HCT116 (cell line): Measurements from ENCODE around the gene ACER3. TPM values are rescaled to one million over a fixed set of nuclear protein-coding genes. Genes with fewer than 3 reads are reported as not detected.

Source experiments
- ATAC-seq: fragments of 200-7000 bp; cut with Tn5 transposase; 2 replicates; pipeline ENCODE4 v1.9.1; 2020; ENCODE audit warnings: mild to moderate bottlenecking, moderate library complexity
- BruUV-seq: library from RNA; stranded (reverse); fragments of 400-500 nt; replicated peaks from 2 replicates; lab custom pipeline; 2021; lab: Mats Ljungman, UMichigan
- CTCF ChIA-PET: fragments of 300-600 bp; sonication (Branson Sonifier 250); formaldehyde crosslinking; loops from one replicate; lab custom pipeline; 2021; ENCODE audit warnings: antibody characterized with exemption; lab: Charles Lee
- POLR2A ChIA-PET: fragments of 300-600, 350-600 bp; sonication (Branson Sonifier 250); formaldehyde crosslinking; loops from one replicate; lab custom pipeline; 2021; ENCODE audit warnings: antibody characterized with exemption; lab: Charles Lee
- RAD21 ChIA-PET, 2 experiments: fragments of 300-600 bp; sonication (Branson Sonifier 250); formaldehyde crosslinking; loops; one replicate each; lab custom pipeline; 2023; ENCODE audit warnings: low total read pairs in 2 of 2; ENCODE audit not compliant: uncharacterized antibody in 2 of 2, unreplicated experiment in 2 of 2, low non-redundant PET in 1 of 2; lab: Charles Lee
- DNase-seq: peaks from one replicate; pipeline ENCODE4 v3.0.0-alpha.2; 2010; ENCODE audit warnings: low read depth, low spot score
- H2AFZ ChIP-seq: fragments of 200-600 bp; shearing (Covaris generic), sonication (generic); 2 replicates; pipeline ENCODE4 v1.6.1; 2017; ENCODE audit warnings: low read depth, mixed run types, mixed read lengths, antibody characterized with exemption, low read length; ENCODE audit not compliant: poor library complexity, severe bottlenecking
- H3K27ac ChIP-seq: 2 replicates; pipeline ENCODE4 v1.5.1; 2012; ENCODE audit warnings: low read depth, low read length
- H3K27me3 ChIP-seq: fragments of 200-600 bp; sonication (generic); 2 replicates; pipeline ENCODE4 v1.6.1; 2016; ENCODE audit warnings: mixed run types, low read length, mixed read lengths; ENCODE audit not compliant: insufficient read depth
- H3K36me3 ChIP-seq, 2 experiments: fragments of 200-500 bp in 1 of 2; fragments of 200-600 bp in 1 of 2; sonication (Bioruptor generic) in 1 of 2; sonication (generic) in 1 of 2; 2 replicates each; pipeline versions ENCODE4 v1.5.1 to v1.6.1; 2014 to 2016; ENCODE audit warnings: low read length in 2 of 2, inconsistent platforms in 1 of 2, mixed read lengths in 1 of 2, mixed run types in 1 of 2; ENCODE audit not compliant: insufficient read depth in 2 of 2, control insufficient read depth in 1 of 2
- H3K4me1 ChIP-seq, 2 experiments: fragments of 200-600 bp in 1 of 2; sonication (generic) in 1 of 2; 2 replicates each; pipeline versions ENCODE4 v1.5.1 to v1.6.1; 2012 to 2017; ENCODE audit warnings: low read length in 2 of 2, inconsistent platforms in 1 of 2, mild to moderate bottlenecking in 1 of 2, mixed read lengths in 1 of 2, mixed run types in 1 of 2, moderate library complexity in 1 of 2; ENCODE audit not compliant: insufficient read depth in 2 of 2, control insufficient read depth in 1 of 2
- H3K4me2 ChIP-seq: fragments of 200-600 bp; sonication (generic); 2 replicates; pipeline ENCODE4 v1.6.1; 2017; ENCODE audit warnings: mixed run types, low read length, mixed read lengths
- H3K4me3 ChIP-seq, 2 experiments: fragments of 200-600 bp in 1 of 2; sonication (generic) in 1 of 2; replicated peaks in 1 of 2; 2 replicates each; pipeline ENCODE4 v1.5.1; 2011 to 2016; ENCODE audit warnings: low read length in 2 of 2, control low read depth in 1 of 2, low read depth in 1 of 2, mild to moderate bottlenecking in 1 of 2, mixed read lengths in 1 of 2, mixed run types in 1 of 2
- H3K79me2 ChIP-seq: fragments of 200-600 bp; sonication (generic); 2 replicates; pipeline ENCODE4 v1.6.1; 2017; ENCODE audit warnings: mild to moderate bottlenecking, mixed run types, low read length, moderate library complexity, mixed read lengths; ENCODE audit not compliant: insufficient read depth
- H3K9ac ChIP-seq: fragments of 200-600 bp; sonication (generic); 2 replicates; pipeline ENCODE4 v1.6.1; 2016; ENCODE audit warnings: low read length, mixed read lengths
- H3K9me2 ChIP-seq: fragments of 200-600 bp; sonication (generic), shearing (Covaris generic); 2 replicates; pipeline ENCODE4 v1.6.1; 2017; ENCODE audit warnings: mixed run types, mild to moderate bottlenecking, moderate library complexity; ENCODE audit not compliant: insufficient read depth
- H3K9me3 ChIP-seq, 2 experiments: fragments of 200-500 bp in 1 of 2; fragments of 200-600 bp in 1 of 2; sonication (Bioruptor generic) in 1 of 2; sonication (generic) in 1 of 2; 2 replicates each; pipeline ENCODE4 v1.6.1; 2014 to 2017; ENCODE audit warnings: low read length in 2 of 2, mixed read lengths in 2 of 2, inconsistent platforms in 1 of 2, low read depth in 1 of 2, mild to moderate bottlenecking in 1 of 2, mixed run types in 1 of 2, moderate library complexity in 1 of 2; ENCODE audit not compliant: control insufficient read depth in 1 of 2, insufficient read depth in 1 of 2
- H4K20me1 ChIP-seq: fragments of 200-600 bp; sonication (generic), shearing (Covaris generic); 2 replicates; pipeline ENCODE4 v1.6.1; 2017; ENCODE audit warnings: mixed run types, mild to moderate bottlenecking, moderate library complexity; ENCODE audit not compliant: insufficient read depth
- ATF3 ChIP-seq: IDR thresholded peaks from 2 replicates; pipeline ENCODE4 v1.6.1; 2012
- CEBPB ChIP-seq: IDR thresholded peaks from 2 replicates; pipeline ENCODE4 v1.6.1; 2012; ENCODE audit warnings: low read depth
- CTCF ChIP-seq, 3 experiments: fragments of 200-600 bp in 1 of 3; sonication (generic) in 1 of 3; IDR thresholded peaks in 2 of 3; conservative IDR thresholded peaks in 1 of 3; 2 replicates each; pipeline ENCODE4 v1.5.1; 2012 to 2017; ENCODE audit warnings: low read depth in 2 of 3, low read length in 2 of 3, antibody characterized with exemption in 1 of 3, borderline replicate concordance in 1 of 3, control low read depth in 1 of 3, mild to moderate bottlenecking in 1 of 3, mixed read lengths in 1 of 3, mixed run types in 1 of 3, moderate library complexity in 1 of 3; ENCODE audit not compliant: insufficient read depth in 1 of 3
- EGR1 ChIP-seq: IDR thresholded peaks from 2 replicates; pipeline ENCODE4 v1.6.1; 2012; ENCODE audit warnings: low read depth
- EZH2 ChIP-seq: fragments of 200-600 bp; sonication (generic); IDR thresholded peaks from 2 replicates; pipeline ENCODE4 v1.6.1; 2017; ENCODE audit warnings: antibody characterized with exemption, mixed run types
- EZH2phosphoT487 ChIP-seq: fragments of 200-600 bp; IDR thresholded peaks from 2 replicates; pipeline ENCODE4 v1.6.1; 2018; ENCODE audit warnings: antibody characterized with exemption, borderline replicate concordance
- JUND ChIP-seq: IDR thresholded peaks from 2 replicates; pipeline ENCODE4 v1.6.1; 2012
- MAX ChIP-seq: IDR thresholded peaks from 2 replicates; pipeline ENCODE4 v1.6.1; 2012
- POLR2AphosphoS5 ChIP-seq: IDR thresholded peaks from 2 replicates; pipeline ENCODE4 v1.6.1; 2011; ENCODE audit warnings: mild to moderate bottlenecking, low read depth, low read length, moderate library complexity
- RAD21 ChIP-seq: IDR thresholded peaks from 2 replicates; pipeline ENCODE4 v1.6.1; 2012; ENCODE audit warnings: low read depth, mild to moderate bottlenecking
- SP1 ChIP-seq: IDR thresholded peaks from 2 replicates; pipeline ENCODE4 v1.6.1; 2012; ENCODE audit warnings: low read depth
- SRF ChIP-seq: IDR thresholded peaks from 2 replicates; pipeline ENCODE4 v1.6.1; 2012; ENCODE audit warnings: low read depth
- TCF7L2 ChIP-seq: IDR thresholded peaks from 2 replicates; pipeline ENCODE4 v1.7.0; 2011; ENCODE audit warnings: borderline replicate concordance, inconsistent platforms; ENCODE audit not compliant: insufficient read depth, insufficient read length; ENCODE audit errors: extremely low read depth
- YY1 ChIP-seq: IDR thresholded peaks from 2 replicates; pipeline ENCODE4 v1.6.1; 2011; ENCODE audit warnings: low read length, low read depth, moderate library complexity, mild to moderate bottlenecking; ENCODE audit not compliant: insufficient replicate concordance; ENCODE audit errors: extremely low read depth
- ZFX ChIP-seq: fragments of 450-650 bp; IDR thresholded peaks from 2 replicates; pipeline ENCODE4 v1.6.1; 2017
- intact Hi-C: fragments of 100-400 bp; cut with micrococcal nuclease; formaldehyde crosslinking; loops from 2 replicates; pipeline ENCODE4 v1.10.0; 2022
- total RNA-seq: library from RNA; stranded (reverse); gene quantifications from one replicate; pipeline ENCODE4 v1.2.1, GENCODE V29; 2021; ENCODE audit not compliant: unreplicated experiment

The ACER3 gene
- total RNA-seq, 1 experiment from 2014 or later = 19.1 TPM

- TF ChIP-seq MAX (no peak), RAD21 (no peak), JUND (no peak)
Observed at GRCh38 chr11:77057938-77058474, 197.3 kb downstream of the ACER3 start (continued).

- Histone ChIP-seq H3K4me3 (no peak overlapping the region), H3K36me3 (no peaks in the 10 kb centered on the region), H3K27ac (no peak overlapping the region), H3K4me2 (no peak overlapping the region), H2AFZ (no peak overlapping the region), H4K20me1 (no peaks in the 10 kb centered on the region), H3K9ac (no peak overlapping the region), H3K9me2 (no peaks in the 10 kb centered on the region), H3K79me2 (no peaks in the 10 kb centered on the region)
- RAD21 ChIA-PET = no interaction called here
- BruUV-seq = no TSS peak
- ATAC-seq = no peak
- CTCF ChIA-PET = interaction anchor here (2.7 kb wide), 1 partner anchor 11 kb away, joined by 12 read pairs; no protein-coding TSS in a partner anchor
- no peak for TF ChIP-seq SP1
- TF ChIP-seq, all 23 proteins: peak for 0
- intact Hi-C loops = no loop called here
- no peaks in the 10 kb centered on the region for H3K27me3 ChIP-seq
- POLR2A ChIA-PET = no interaction called here
- peaks cover 4 to 13% of the 10 kb centered on the region in 2 experiments; a peak in 2 of 4 replicates for H3K9me3 ChIP-seq
- no peak for DNase-seq
- H3K4me1 ChIP-seq = no peaks in the 10 kb centered on the region
Observed at GRCh38 chr11:77058900-77059299, 198.2 kb downstream of the ACER3 start.

- Histone ChIP-seq H3K4me2 (no peak overlapping the region), H3K4me3 (no peak overlapping the region), H3K9ac (no peak overlapping the region), H2AFZ (no peak overlapping the region), H3K4me1 (no peaks in the 10 kb centered on the region), H3K36me3 (no peaks in the 10 kb centered on the region), H3K79me2 (no peaks in the 10 kb centered on the region), H3K9me2 (no peaks in the 10 kb centered on the region), H4K20me1 (no peaks in the 10 kb centered on the region), H3K27ac (no peak overlapping the region), H3K9me3 (peaks cover 4 to 13% of the 10 kb centered on the region in 2 experiments; a peak in 2 of 4 replicates), H3K27me3 (no peaks in the 10 kb centered on the region)
- BruUV-seq = no TSS peak
- POLR2A ChIA-PET = no interaction called here
- RAD21 ChIA-PET = no interaction called here
- ATAC-seq = no peak
- CTCF ChIA-PET = interaction anchor here (1.5 kb wide), 1 partner anchor 12 kb away, joined by 5 read pairs; no protein-coding TSS in a partner anchor
- intact Hi-C loops = no loop called here
- no peak for TF ChIP-seq RAD21
- no peak for TF ChIP-seq YY1
- TF ChIP-seq ZFX = no peak
- TF ChIP-seq SRF = no peak
- no peak for TF ChIP-seq EGR1
- TF ChIP-seq CEBPB = no peak
- no peak for TF ChIP-seq ATF3
- TF ChIP-seq POLR2AphosphoS5 = no peak
- no peak for TF ChIP-seq EZH2
- TF ChIP-seq TCF7L2 = no peak
- TF ChIP-seq CTCF (IDR thresholded peaks at IDR 0.05 in 2 of 3, conservative IDR thresholded peaks at IDR 0.05 in 1 of 3; ENCODE audit: borderline replicate concordance in 1 of 3, insufficient read depth in 1 of 3, low read depth in 2 of 3, low read length in 2 of 3) = no peak
- no peak for TF ChIP-seq EZH2phosphoT487
- DNase-seq = no peak
Observed at GRCh38 chr11:77059806-77060205, 199.1 kb downstream of the ACER3 start.
